Thyroid gland (tissue), 4 donors: Measurements from ENCODE around the gene RPL27. TPM values are rescaled to one million over a fixed set of nuclear protein-coding genes. Genes with fewer than 3 reads are reported as not detected.
"Not testable (repeated sequence)": the region's sequence is repeated elsewhere in the genome, so short reads cannot be mapped to it uniquely, and the experiment has no call there.

Experiments
- DNase-seq, 2 donors: peaks; one replicate each; pipeline ENCODE4 v3.0.0-alpha.2; 2019
- H3K27ac ChIP-seq, 3 donors: fragments of 200-600 bp; sonication (generic); 1 replicate in 2 of 3; 2 replicates in 1 of 3; pipeline ENCODE4 v1.5.1; 2016 to 2019; ENCODE audit warnings: mild to moderate bottlenecking in 1 of 3, moderate library complexity in 1 of 3
- H3K27me3 ChIP-seq: fragments of 200-600 bp; sonication (generic); one replicate; pipeline ENCODE4 v1.5.1; 2019
- H3K36me3 ChIP-seq, 2 donors: fragments of 200-600 bp; sonication (generic); one replicate each; pipeline ENCODE4 v1.5.1; 2016 to 2019
- H3K4me1 ChIP-seq, 2 donors: fragments of 200-600 bp; sonication (generic); one replicate each; pipeline ENCODE4 v1.5.1; 2017 to 2019
- H3K4me3 ChIP-seq, 3 donors: fragments of 200-600 bp; sonication (generic); replicated peaks in 1 of 3; 1 replicate in 2 of 3; 2 replicates in 1 of 3; pipeline ENCODE4 v1.5.1; 2016; ENCODE audit warnings: mild to moderate bottlenecking in 1 of 3
- H3K9me3 ChIP-seq: fragments of 200-600 bp; sonication (generic); one replicate; pipeline ENCODE4 v1.5.1; 2017
- POLR2A ChIP-seq, 2 donors: fragments of 450-650 bp; IDR thresholded peaks; one replicate each; pipeline ENCODE4 v1.6.1; 2017; ENCODE audit warnings: antibody characterized with exemption in 2 of 2, mild to moderate bottlenecking in 2 of 2, moderate library complexity in 1 of 2
- WGBS, 2 donors: methylation state at CpG; one replicate each; pipeline ENCODE4 v1.1.5; 2017; 5-methylcytosine and 5-hydroxymethylcytosine counted together
- intact Hi-C: fragments of 100-400 bp; cut with DNase I; formaldehyde crosslinking; loops from one replicate; pipeline ENCODE4 v1.15.1; 2023
- total RNA-seq, 4 donors: library from RNA; depleted of rRNA; stranded (reverse); fragments of >200 nt; gene quantifications; one replicate each; pipeline ENCODE4 v1.2.3, GENCODE V29; 2016
- TF ChIP-seq, protein P1 (sequence below), 6 experiments: fragments of 200-600 bp in 3 of 6; fragments of 450-650 bp in 3 of 6; sonication (generic) in 3 of 6; IDR thresholded peaks; one replicate each; pipeline ENCODE4 v1.5.1; 2016 to 2019; ENCODE audit warnings: antibody characterized with exemption in 6 of 6, mild to moderate bottlenecking in 2 of 6, inconsistent platforms in 1 of 6, moderate library complexity in 1 of 6

Gene RPL27
- total RNA-seq, 4 donors from 2014 or later, result 425 to 1,406 (median 814) TPM

DNA sequence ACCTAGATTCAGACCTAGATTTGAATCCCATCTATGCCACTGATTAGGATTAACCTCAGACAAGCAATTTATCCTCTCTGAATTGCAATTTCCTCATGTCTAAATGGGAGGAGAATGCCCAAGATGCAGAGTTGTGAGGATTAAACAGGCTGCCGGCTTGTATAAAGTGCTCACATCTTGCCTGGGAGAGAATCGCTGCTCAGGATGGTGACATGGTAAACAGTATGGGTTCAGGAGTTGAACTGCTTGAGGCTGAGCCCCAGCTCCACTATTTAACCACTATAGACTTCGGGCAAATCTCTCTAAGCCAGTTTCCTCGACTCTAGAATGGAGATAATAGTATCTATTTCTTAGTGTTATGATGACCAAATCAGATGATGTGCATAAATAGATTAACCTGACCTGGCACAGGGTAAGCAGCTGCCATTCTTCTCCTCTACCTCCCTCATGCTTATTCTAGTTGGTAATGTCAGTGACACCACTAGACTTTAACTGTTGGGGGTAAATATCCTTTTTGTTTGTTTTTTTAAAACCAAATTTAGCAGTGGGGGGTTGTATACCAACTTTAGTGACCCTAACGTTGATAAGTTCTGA, 732 bp upstream of the RPL27 start:
- DNase-seq, result no peak
- Histone ChIP-seq H3K9me3 (no peaks in the 10 kb centered on the region), H3K27ac (peak overlapping the region in 2 of 3 donors; percentile 13 to 59), H3K4me1 (peaks cover 11 to 21% of the 10 kb centered on the region in 2 donors), H3K36me3 (peaks cover 24 to 35% of the 10 kb centered on the region in 2 donors), H3K27me3 (no peaks in the 10 kb centered on the region), H3K4me3 (no peak overlapping the region)
- TF ChIP-seq, protein P1, sequence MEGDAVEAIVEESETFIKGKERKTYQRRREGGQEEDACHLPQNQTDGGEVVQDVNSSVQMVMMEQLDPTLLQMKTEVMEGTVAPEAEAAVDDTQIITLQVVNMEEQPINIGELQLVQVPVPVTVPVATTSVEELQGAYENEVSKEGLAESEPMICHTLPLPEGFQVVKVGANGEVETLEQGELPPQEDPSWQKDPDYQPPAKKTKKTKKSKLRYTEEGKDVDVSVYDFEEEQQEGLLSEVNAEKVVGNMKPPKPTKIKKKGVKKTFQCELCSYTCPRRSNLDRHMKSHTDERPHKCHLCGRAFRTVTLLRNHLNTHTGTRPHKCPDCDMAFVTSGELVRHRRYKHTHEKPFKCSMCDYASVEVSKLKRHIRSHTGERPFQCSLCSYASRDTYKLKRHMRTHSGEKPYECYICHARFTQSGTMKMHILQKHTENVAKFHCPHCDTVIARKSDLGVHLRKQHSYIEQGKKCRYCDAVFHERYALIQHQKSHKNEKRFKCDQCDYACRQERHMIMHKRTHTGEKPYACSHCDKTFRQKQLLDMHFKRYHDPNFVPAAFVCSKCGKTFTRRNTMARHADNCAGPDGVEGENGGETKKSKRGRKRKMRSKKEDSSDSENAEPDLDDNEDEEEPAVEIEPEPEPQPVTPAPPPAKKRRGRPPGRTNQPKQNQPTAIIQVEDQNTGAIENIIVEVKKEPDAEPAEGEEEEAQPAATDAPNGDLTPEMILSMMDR (IDR thresholded peaks at IDR 0.05), result no peak
- TF ChIP-seq POLR2A (IDR thresholded peaks at IDR 0.05), result no peak
- 22 to 26% methylated on average over 5 of the region's 5 CpGs for WGBS, 2 donors
- intact Hi-C loops, result no loop called here

DNA sequence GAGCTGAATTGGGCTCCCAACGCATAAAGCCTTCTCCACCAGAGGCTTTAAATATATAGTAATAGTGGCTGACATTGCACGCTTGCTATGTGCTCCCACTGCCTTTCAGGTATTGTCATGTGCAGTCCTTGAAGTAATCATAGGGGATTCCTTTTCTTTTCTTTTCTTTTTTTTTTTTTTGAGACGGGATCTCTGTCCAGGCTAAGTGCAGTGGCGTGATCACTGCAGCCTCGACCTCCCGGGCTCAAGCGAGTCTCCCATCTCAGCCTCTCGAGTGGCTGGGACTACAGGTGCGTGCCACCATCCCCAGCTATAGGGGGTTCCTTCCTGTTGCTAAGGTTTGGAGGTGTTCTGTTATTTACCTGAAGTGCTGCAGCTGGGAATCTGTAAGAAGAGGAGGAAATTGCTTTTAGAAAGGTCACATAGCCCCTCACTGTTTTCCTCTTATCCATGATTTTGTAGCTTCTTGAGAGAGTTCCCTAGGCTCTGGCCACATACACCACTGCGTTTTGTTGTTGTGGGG, 845 bp downstream of the RPL27 start:
- peaks cover 36 to 39% of the 10 kb centered on the region in 2 donors for H3K36me3 ChIP-seq
- no peak for DNase-seq
- intact Hi-C loops, result no loop called here
- no peaks in the 10 kb centered on the region for H3K9me3 ChIP-seq
- H3K27ac ChIP-seq, result peak overlapping the region; percentile 82 to 95 (median 92)
- no peaks in the 10 kb centered on the region for H3K27me3 ChIP-seq
- H3K4me3 ChIP-seq, result peak overlapping the region; percentile 63 to 80 (median 69)
- peaks cover 11 to 21% of the 10 kb centered on the region in 2 donors for H3K4me1 ChIP-seq
- WGBS, 2 donors, result 13 to 14% methylated on average over 10 of the region's 10 CpGs
- TF ChIP-seq POLR2A (IDR thresholded peaks at IDR 0.05), result no peak

DNA sequence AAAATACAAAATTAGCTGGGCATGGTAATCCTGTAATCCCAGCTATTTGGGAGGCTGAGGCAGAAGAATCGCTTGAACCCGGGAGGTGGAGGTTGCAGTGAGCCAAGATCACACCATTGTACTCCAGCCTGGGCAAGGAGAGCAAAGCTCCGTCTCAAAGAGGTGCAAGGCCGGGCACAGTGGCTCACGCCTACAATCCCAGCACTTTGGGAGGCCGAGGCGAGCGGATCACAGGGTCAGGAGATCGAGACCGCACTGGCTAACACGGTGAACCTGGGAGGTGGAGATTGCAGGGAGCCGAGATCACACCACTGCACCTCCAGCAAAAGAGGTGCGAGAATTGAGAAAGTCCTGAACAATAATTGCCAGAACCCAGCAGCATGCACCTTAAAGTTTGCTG, 2.7 kb downstream of the RPL27 start:
- not testable (repeated sequence) for H3K27me3 ChIP-seq, DNase-seq, H3K4me3 ChIP-seq, H3K27ac ChIP-seq, H3K9me3 ChIP-seq
- H3K4me1 ChIP-seq, result peaks cover 11 to 21% of the 10 kb centered on the region in 2 donors
- intact Hi-C loops, result loop anchor here (10.0 kb wide), 1 partner anchor 64 kb away; no protein-coding TSS in a partner anchor
- peaks cover 36 to 39% of the 10 kb centered on the region in 2 donors for H3K36me3 ChIP-seq
- 93 to 95% methylated on average over 13 of the region's 13 CpGs for WGBS, 2 donors

DNA sequence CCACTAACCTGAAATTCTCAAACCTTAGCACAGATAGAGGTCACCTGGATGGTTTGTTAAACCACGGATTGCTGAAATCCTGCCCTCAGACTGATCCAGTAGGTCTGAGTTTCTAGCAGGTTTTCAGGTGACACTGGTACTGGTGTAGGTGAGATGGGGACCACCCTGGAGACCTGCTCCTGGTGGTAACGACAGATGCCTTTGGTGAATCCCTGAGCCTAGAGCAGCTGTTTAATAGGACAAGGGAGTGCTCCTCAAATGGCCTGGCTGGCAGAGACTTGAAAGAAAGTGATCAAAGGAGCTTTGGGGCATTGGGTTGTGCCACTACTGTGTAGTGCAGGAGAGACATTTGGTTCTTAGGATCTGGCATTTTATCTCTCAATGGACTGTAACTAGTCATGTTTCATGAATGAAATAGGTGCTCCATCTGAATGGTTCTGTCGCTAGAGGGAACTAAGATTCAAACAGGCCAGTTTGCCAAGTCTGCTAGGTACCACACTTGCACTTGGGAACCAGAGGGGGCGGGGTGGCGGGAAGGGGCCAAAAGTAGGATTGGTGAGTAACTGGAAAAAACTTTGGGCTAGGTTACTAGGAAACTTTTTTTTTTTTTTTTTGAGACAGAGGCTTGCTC, 5.4 kb downstream of the RPL27 start:
- Histone ChIP-seq H3K4me1 (peaks cover 18 to 27% of the 10 kb centered on the region in 2 donors), H3K4me3 (no peak overlapping the region), H3K9me3 (no peaks in the 10 kb centered on the region), H3K27ac (no peak overlapping the region), H3K36me3 (peaks cover 36 to 39% of the 10 kb centered on the region in 2 donors), H3K27me3 (no peaks in the 10 kb centered on the region)
- 90 to 94% methylated on average over 4 to 5 of the region's 5 CpGs for WGBS, 2 donors
- no peak for TF ChIP-seq POLR2A (IDR thresholded peaks at IDR 0.05)
- TF ChIP-seq, protein P1 (IDR thresholded peaks at IDR 0.05), result no peak
- intact Hi-C loops, result loop anchor here (10.0 kb wide), 1 partner anchor 61 kb away; no protein-coding TSS in a partner anchor
- no peak for DNase-seq

DNA sequence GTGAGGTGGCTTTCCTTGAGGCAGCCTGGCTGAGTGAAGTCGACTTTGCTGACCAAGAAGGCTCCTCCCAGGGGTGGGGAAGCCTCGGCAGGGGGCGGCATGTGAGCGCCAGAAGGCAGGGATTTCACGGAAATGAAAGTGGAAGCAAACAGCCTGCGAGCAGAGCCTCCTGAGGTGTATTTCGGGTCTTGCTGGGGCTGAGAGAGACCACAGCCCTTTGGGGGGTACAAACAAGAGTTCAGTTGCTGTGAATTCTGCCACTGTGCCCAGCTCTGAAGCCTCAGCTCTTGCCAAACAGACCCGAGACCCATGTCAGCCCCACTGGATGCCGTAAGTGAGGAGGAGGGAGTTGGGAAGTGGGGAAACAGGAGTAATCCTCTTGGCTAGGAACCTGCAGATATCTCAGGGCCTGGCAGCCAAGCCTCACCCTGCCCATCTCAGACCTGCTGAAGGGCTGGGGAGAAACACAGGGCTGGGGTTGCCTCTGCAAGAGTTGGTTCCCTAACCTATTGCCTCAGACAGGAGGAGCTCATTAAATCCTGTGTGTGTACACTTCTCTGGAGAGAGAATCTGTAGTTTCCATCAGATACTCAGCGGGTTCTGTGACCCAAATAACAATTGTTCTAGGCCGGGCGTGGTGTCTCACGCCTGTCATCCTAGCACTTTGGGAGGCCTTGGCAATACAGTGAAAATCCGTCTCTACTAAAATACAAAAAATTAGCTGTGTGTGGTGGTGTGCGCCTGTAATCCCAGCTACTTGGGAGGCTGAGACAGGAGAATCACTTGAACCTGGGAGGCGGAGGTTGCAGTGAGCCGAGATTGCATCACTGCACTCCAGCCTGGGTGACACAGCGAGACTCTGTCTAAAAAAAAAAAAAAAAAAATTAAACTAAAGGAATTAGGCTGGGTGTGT, 8.7 kb downstream of the RPL27 start, which contains the start of gene IFI35:
Gene IFI35, plus strand, starts transcription at position 146 of the 913 bp plus-strand sequence. Its CDS starts 164 bp downstream, at position 310.
- Histone ChIP-seq H3K4me1 (peaks cover 7 to 20% of the 10 kb centered on the region in 2 donors), H3K27ac (peak within 1 kb of the TSS; percentile 81 to 95 (median 87)), H3K36me3 (peaks cover 17 to 18% of the 10 kb centered on the region in 2 donors), H3K4me3 (peak within 1 kb of the TSS; percentile 24 to 54 (median 42)), H3K9me3 (no peaks in the 10 kb centered on the region), H3K27me3 (no peaks in the 10 kb centered on the region)
- DNase-seq, result peak; percentile 87 to 92
- WGBS, 2 donors, result 40% methylated on average over 17 to 18 of the region's 18 CpGs
- intact Hi-C loops, result loop anchor here (10.0 kb wide), 1 partner anchor 58 kb away; no protein-coding TSS in a partner anchor
- TF ChIP-seq, protein P1 (IDR thresholded peaks at IDR 0.05), result peak in 4 of 6 experiments; percentile 27 to 60 (median 36)
- TF ChIP-seq POLR2A (IDR thresholded peaks at IDR 0.05), result peak in 1 of 2 donors; percentile 61
